Measurements from ENCODE around the gene PDCD2.

Gene PDCD2

GRCh38 chr6:170554013-170554795 is 30.2 kb downstream of the PDCD2 start, which contains the start of gene TBP (continued):
- TF ChIP-seq ZXDB (tag by site-specific recombination; IDR thresholded peaks at IDR 0.05) (peak; percentile 95), KLF16 (tag by site-specific recombination; IDR thresholded peaks at IDR 0.05) (no peak), ZNF548 (tag by site-specific recombination; IDR thresholded peaks at IDR 0.05) (no peak), ZNF561 (tag by site-specific recombination; IDR thresholded peaks at IDR 0.05; ENCODE audit: borderline replicate concordance) (peak; percentile 96; the same call in 1 of the 2 replicates), ZSCAN18 (tag by site-specific recombination; IDR thresholded peaks at IDR 0.05) (no peak), ZBTB44 (tag by site-specific recombination; IDR thresholded peaks at IDR 0.05) (no peak; the same call in 1 of the 2 replicates), GLI4 (tag by site-specific recombination; IDR thresholded peaks at IDR 0.05) (no peak), ZNF169 (tag by site-specific recombination; IDR thresholded peaks at IDR 0.05) (no peak), GLIS1 (tag by site-specific recombination; IDR thresholded peaks at IDR 0.05) (no peak), ZBTB8A (tag by site-specific recombination; IDR thresholded peaks at IDR 0.05) (peak; percentile 73), SCRT2 (tag by site-specific recombination; IDR thresholded peaks at IDR 0.05) (no peak), ZNF211 (tag by site-specific recombination; IDR thresholded peaks at IDR 0.05; ENCODE audit: low read depth) (no peak), RBAK (tag by site-specific recombination; IDR thresholded peaks at IDR 0.05) (no peak), ZNF621 (tag by site-specific recombination; IDR thresholded peaks at IDR 0.05) (no peak), BCL6B (tag by site-specific recombination; IDR thresholded peaks at IDR 0.05) (no peak), ZNF473 (tag by site-specific recombination; IDR thresholded peaks at IDR 0.05) (no peak), ZNF148 (tag by site-specific recombination; IDR thresholded peaks at IDR 0.05; ENCODE audit: borderline replicate concordance) (no peak), ZNF404 (tag by site-specific recombination; IDR thresholded peaks at IDR 0.05) (no peak), ZNF133 (tag by site-specific recombination; IDR thresholded peaks at IDR 0.05) (no peak), ZNF292 (tag by site-specific recombination; IDR thresholded peaks at IDR 0.05; ENCODE audit: borderline replicate concordance, low read depth) (no peak), ZNF37A (tag by site-specific recombination; IDR thresholded peaks at IDR 0.05) (no peak), YY2 (tag by site-specific recombination; IDR thresholded peaks at IDR 0.05) (peak; percentile 84), ZNF24 (tag by site-specific recombination; IDR thresholded peaks at IDR 0.05) (0 out of 2 replicates have a peak, but pooled peaks have one; percentile 28)
- TF ChIP-seq, protein P1, sequence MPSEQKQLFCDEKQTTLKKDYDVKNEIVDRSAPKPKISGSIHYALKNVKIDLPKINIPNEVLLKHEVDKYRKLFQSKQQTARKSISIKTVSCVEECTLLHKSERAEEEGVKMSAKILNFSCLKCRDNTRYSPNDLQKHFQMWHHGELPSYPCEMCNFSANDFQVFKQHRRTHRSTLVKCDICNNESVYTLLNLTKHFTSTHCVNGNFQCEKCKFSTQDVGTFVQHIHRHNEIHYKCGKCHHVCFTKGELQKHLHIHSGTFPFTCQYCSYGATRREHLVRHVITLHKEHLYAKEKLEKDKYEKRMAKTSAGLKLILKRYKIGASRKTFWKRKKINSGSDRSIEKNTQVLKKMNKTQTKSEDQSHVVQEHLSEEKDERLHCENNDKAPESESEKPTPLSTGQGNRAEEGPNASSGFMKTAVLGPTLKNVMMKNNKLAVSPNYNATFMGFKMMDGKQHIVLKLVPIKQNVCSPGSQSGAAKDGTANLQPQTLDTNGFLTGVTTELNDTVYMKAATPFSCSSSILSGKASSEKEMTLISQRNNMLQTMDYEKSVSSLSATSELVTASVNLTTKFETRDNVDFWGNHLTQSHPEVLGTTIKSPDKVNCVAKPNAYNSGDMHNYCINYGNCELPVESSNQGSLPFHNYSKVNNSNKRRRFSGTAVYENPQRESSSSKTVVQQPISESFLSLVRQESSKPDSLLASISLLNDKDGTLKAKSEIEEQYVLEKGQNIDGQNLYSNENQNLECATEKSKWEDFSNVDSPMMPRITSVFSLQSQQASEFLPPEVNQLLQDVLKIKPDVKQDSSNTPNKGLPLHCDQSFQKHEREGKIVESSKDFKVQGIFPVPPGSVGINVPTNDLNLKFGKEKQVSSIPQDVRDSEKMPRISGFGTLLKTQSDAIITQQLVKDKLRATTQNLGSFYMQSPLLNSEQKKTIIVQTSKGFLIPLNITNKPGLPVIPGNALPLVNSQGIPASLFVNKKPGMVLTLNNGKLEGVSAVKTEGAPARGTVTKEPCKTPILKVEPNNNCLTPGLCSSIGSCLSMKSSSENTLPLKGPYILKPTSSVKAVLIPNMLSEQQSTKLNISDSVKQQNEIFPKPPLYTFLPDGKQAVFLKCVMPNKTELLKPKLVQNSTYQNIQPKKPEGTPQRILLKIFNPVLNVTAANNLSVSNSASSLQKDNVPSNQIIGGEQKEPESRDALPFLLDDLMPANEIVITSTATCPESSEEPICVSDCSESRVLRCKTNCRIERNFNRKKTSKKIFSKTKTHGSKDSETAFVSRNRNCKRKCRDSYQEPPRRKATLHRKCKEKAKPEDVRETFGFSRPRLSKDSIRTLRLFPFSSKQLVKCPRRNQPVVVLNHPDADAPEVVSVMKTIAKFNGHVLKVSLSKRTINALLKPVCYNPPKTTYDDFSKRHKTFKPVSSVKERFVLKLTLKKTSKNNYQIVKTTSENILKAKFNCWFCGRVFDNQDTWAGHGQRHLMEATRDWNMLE (tag by site-specific recombination; conservative IDR thresholded peaks at IDR 0.05; ENCODE audit: low read depth) = peak; percentile 96
